ENCODE data around the gene DCBLD2.

The DCBLD2 gene

DNA sequence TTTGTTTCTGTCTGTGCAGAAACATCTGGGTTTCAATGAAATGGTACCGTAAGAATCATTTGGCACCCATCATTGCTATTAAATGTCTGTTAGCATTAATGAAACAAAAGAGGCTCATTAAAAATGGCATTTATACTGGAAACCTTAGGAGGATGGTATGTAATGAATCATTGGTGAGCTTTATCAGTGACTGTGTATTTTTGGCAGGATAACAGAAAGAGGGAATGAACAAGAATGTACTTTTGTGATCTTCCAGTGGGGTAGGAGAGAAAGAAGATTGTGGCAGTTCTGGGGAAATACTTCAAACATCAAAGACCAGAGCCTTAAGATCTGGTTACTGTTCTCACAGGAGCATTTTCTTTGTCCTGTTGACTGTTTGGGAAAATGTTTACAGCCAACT lies 4.7 kb upstream of the DCBLD2 start:
- Histone ChIP-seq H3K9me3 (peaks cover 0 to 5% (median 0%) of the 10 kb centered on the region in 3 donors), H3K27ac (no peak overlapping the region), H3K4me1 (peaks cover 0 to 11% (median 2%) of the 10 kb centered on the region in 4 donors), H3K36me3 (no peaks in the 10 kb centered on the region), H3K4me3 (no peak overlapping the region), H3K27me3 (no peaks in the 10 kb centered on the region)
- intact Hi-C loops (cut with DNase I; ENCODE audit: low total_unique reads) = no loop called here
- DNase-seq = no peak
- TF ChIP-seq, protein P1, sequence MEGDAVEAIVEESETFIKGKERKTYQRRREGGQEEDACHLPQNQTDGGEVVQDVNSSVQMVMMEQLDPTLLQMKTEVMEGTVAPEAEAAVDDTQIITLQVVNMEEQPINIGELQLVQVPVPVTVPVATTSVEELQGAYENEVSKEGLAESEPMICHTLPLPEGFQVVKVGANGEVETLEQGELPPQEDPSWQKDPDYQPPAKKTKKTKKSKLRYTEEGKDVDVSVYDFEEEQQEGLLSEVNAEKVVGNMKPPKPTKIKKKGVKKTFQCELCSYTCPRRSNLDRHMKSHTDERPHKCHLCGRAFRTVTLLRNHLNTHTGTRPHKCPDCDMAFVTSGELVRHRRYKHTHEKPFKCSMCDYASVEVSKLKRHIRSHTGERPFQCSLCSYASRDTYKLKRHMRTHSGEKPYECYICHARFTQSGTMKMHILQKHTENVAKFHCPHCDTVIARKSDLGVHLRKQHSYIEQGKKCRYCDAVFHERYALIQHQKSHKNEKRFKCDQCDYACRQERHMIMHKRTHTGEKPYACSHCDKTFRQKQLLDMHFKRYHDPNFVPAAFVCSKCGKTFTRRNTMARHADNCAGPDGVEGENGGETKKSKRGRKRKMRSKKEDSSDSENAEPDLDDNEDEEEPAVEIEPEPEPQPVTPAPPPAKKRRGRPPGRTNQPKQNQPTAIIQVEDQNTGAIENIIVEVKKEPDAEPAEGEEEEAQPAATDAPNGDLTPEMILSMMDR (IDR thresholded peaks at IDR 0.05) = no peak

DNA sequence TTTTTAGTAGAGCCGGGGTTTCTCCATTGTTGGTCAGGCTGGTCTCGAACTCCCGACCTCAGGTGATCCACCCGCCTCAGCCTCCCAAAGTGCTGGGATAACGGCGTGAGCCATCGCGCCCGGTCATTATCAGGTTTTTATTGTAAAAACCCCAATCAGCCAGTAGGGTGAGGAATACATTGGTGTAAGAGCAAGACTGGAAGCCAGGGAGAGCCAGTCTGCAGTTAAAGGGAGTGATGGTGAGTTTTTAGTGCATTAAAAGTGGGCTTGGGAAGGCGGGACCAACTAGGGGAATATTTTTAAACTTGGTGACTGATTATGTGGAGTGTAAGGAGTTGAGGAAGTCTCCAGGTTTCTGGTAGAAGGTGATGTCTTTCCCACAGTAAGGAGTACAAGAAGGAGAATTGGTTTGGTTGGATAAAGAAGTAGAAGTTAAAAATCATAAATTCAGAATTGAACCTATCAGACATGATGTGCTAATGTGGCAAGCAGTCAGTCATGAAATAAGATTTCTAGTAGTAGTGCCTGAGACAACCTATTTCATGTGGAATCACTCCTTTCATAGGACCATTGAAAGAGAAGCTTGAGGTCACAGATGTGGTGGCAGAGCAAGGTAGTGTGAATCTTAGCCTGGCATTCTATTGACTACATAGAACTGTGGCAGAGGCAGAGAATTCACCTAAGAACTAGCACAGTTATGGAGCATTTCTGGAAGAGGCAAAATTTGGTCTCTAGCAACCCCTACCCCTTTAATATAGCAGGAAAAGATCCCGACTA lies 2.4 kb upstream of the DCBLD2 start:
- peaks cover 0 to 30% (median 6%) of the 10 kb centered on the region in 4 donors for H3K4me1 ChIP-seq
- TF ChIP-seq, protein P1 (IDR thresholded peaks at IDR 0.05) = no peak
- no peaks in the 10 kb centered on the region for H3K36me3 ChIP-seq
- H3K4me3 ChIP-seq = no peak overlapping the region
- no peaks in the 10 kb centered on the region for H3K27me3 ChIP-seq
- DNase-seq = no peak
- intact Hi-C loops (cut with DNase I; ENCODE audit: low total_unique reads) = no loop called here
- H3K9me3 ChIP-seq = no peaks in the 10 kb centered on the region
- no peak overlapping the region for H3K27ac ChIP-seq

GRCh38 chr3:98903099-98903498 lies 1.6 kb upstream of the DCBLD2 start:
- Histone ChIP-seq H3K27me3 (no peaks in the 10 kb centered on the region), H3K4me3 (no peak overlapping the region), H3K9me3 (no peaks in the 10 kb centered on the region), H3K4me1 (peaks cover 0 to 38% (median 6%) of the 10 kb centered on the region in 4 donors), H3K27ac (no peak overlapping the region), H3K36me3 (no peaks in the 10 kb centered on the region)
- DNase-seq = no peak
- intact Hi-C loops (cut with DNase I; ENCODE audit: low total_unique reads) = no loop called here
- TF ChIP-seq, protein P1 (IDR thresholded peaks at IDR 0.05) = no peak

DNA sequence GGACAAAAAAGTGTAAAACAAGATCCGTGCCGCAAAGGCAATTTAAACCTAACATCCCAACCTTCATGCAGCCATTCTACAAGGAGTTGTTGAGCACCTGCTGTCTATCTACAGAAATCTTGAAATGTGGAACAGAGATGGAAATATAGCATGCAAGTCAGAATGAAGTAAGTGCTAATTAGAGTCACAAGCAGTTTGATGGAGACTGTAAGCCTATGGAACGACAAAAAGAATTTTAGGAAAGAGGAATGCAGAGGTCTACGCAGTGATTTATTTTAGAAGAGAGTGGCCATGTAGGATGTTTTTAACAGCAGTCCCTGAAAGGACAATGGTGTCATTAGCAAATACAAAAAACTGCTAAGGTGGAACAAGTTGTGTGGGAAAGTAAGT lies 851 bp upstream of the DCBLD2 start:
- Histone ChIP-seq H3K27me3 (no peaks in the 10 kb centered on the region), H3K27ac (peak overlapping the region; percentile 85 to 97), H3K4me1 (peaks cover 0 to 39% (median 6%) of the 10 kb centered on the region in 4 donors), H3K4me3 (peak overlapping the region; percentile 94 to 97), H3K36me3 (no peaks in the 10 kb centered on the region), H3K9me3 (no peaks in the 10 kb centered on the region)
- DNase-seq = no peak
- intact Hi-C loops (cut with DNase I; ENCODE audit: low total_unique reads) = no loop called here
- TF ChIP-seq, protein P1 (IDR thresholded peaks at IDR 0.05) = no peak

GRCh38 chr3:98901119-98901391 lies 440 bp downstream of the DCBLD2 start:
- intact Hi-C loops (cut with DNase I; ENCODE audit: low total_unique reads) = no loop called here
- Histone ChIP-seq H3K9me3 (no peaks in the 10 kb centered on the region), H3K4me3 (peak overlapping the region; percentile 94 to 97), H3K4me1 (peaks cover 0 to 39% (median 6%) of the 10 kb centered on the region in 4 donors), H3K27me3 (no peaks in the 10 kb centered on the region), H3K36me3 (no peaks in the 10 kb centered on the region), H3K27ac (peak overlapping the region; percentile 95 to 97)
- DNase-seq = peak in 1 of 2 donors; percentile 82
- TF ChIP-seq, protein P1 (IDR thresholded peaks at IDR 0.05) = no peak

All from tibial artery (tissue), 4 donors.